ENCODE results near the gene CERT1.

DNA sequence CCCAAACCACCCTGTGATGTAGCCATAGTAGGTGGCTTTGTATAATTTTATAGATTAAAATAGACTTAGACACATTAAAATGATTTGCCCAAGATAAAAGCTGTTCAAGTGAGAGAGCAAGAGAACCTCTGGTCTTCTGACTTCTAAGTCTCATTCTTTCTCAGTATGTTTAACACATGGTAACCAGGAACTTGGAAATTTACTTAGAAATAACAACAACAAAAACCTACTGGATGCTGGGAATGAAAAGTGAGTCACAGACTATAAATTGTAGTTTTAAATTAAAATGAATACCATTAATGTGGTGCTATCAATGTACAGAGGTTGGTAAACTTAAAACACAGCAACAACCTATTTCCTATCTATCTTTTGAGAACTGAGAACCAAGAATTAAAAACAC is 144.0 kb downstream of the CERT1 start:
- TF ChIP-seq POLR2A (IDR thresholded peaks at IDR 0.05; ENCODE audit: low read depth, low read length) = no peak
- no peak for TF ChIP-seq TAF1 (IDR thresholded peaks at IDR 0.05; ENCODE audit: low read depth, low read length)

All from GM12891 (cell line).